Adrenal gland (tissue), 12 donors: Measurements from ENCODE around the gene STK24. TPM values are rescaled to one million over a fixed set of nuclear protein-coding genes. Genes with fewer than 3 reads are reported as not detected.
A peak's percentile ranks its signal among the peaks of the same experiment; 100 is the strongest.

Experiments
- DNase-seq, 7 donors: peaks; one replicate each; pipeline ENCODE4 v3.0.0-alpha.2; 2019 to 2020
- H3K27ac ChIP-seq, 5 donors: fragments of 200-600 bp; sonication (generic) in 4 of 5; 1 replicate in 3 of 5; 2 replicates in 2 of 5; pipeline versions ENCODE4 v1.5.1 to v1.8.0; 2016 to 2020; ENCODE audit warnings: mild to moderate bottlenecking in 1 of 5
- H3K27me3 ChIP-seq: fragments of 200-600 bp; 2 replicates; pipeline ENCODE4 v1.8.0; 2021
- H3K36me3 ChIP-seq, 2 donors: fragments of 200-600 bp; replicated peaks in 1 of 2; 1 replicate in 1 of 2; 2 replicates in 1 of 2; pipeline versions ENCODE4 v1.5.1 to v1.8.0; 2018 to 2022
- H3K4me1 ChIP-seq, 2 donors: fragments of 200-600 bp; replicated peaks in 1 of 2; 1 replicate in 1 of 2; 2 replicates in 1 of 2; pipeline versions ENCODE4 v1.5.1 to v1.8.0; 2018 to 2021
- H3K4me3 ChIP-seq, 4 donors: fragments of 200-600 bp; sonication (generic) in 3 of 4; one replicate each; pipeline ENCODE4 v1.5.1; 2016 to 2018
- H3K9me3 ChIP-seq, 3 donors: fragments of 200-600 bp; sonication (generic) in 1 of 3; replicated peaks in 1 of 3; 1 replicate in 2 of 3; 2 replicates in 1 of 3; pipeline versions ENCODE4 v1.5.1 to v1.8.0; 2016 to 2021
- CTCF ChIP-seq, 6 experiments: fragments of 450-650 bp in 4 of 6; fragments of 200-600 bp in 2 of 6; sonication (generic) in 1 of 6; IDR thresholded peaks; 1 replicate in 5 of 6; 2 replicates in 1 of 6; pipeline versions ENCODE4 v1.5.1 to v1.8.0; 2016 to 2021; ENCODE audit warnings: antibody characterized with exemption in 6 of 6, mild to moderate bottlenecking in 2 of 6, moderate library complexity in 1 of 6
- POLR2A ChIP-seq, 2 donors: fragments of 450-650 bp; IDR thresholded peaks; one replicate each; pipeline ENCODE4 v1.6.1; 2017; ENCODE audit warnings: antibody characterized with exemption in 2 of 2, mild to moderate bottlenecking in 2 of 2, moderate library complexity in 1 of 2
- WGBS, 4 donors: extraction: QIAGEN DNeasy Blood & Tissue Kit in 2 of 4; methylation state at CpG; one replicate each; pipeline versions ENCODE4 v1.1.5 to v1.1.7; 2013 to 2017; 5-methylcytosine and 5-hydroxymethylcytosine counted together
- intact Hi-C, 2 donors: fragments of 100-400 bp; cut with DNase I; formaldehyde crosslinking; loops; one replicate each; pipeline versions ENCODE4 v1.14.1 to v1.15.0; 2022 to 2023
- polyA plus RNA-seq, 3 donors: library from polyadenylated mRNA; stranded (reverse); fragments of 200-250 nt in 2 of 3; fragments of 350-450 nt in 1 of 3; fragmentation: Illumina TruSeq in 1 of 3; extraction: RNeasy Lipid Tissue Mini Kit (QIAGEN cat#74804) in 1 of 3; gene quantifications; one replicate each; pipeline ENCODE4 v1.2.3, GENCODE V29; 2013 to 2014
- total RNA-seq, 9 donors: library from RNA; depleted of rRNA in 4 of 9; stranded (reverse); fragments of >200 nt in 4 of 9; fragments of 120-200 nt in 1 of 9; fragmentation: NEBNext Ultra II Directional in 1 of 9; extraction: Animal tissue kit (Norgen Biotek cat#: 25700) in 1 of 9; gene quantifications; one replicate each; pipeline versions ENCODE4 v1.1.0 to v1.2.4, GENCODE V29; 2013 to 2023
- donor health status: healthy with polysubstance abuse.
- donor health status: Bipolar disorder and iron deficiency.
- donor health status: DM: yes; HTN: yes; CAD: no.
- donor health status: DM: no; HTN: no; CAD: no.
- donor health status: DM: no; HTN: no; CAD: no.
- donor health status: DM: yes; HTN: yes; CAD: no.

The STK24 gene
- total and polyA plus RNA-seq, 12 donors = 17.7 to 72.2 (median 56.0) TPM

GRCh38 chr13:98487016-98487415, 89.9 kb downstream of the STK24 start:
- no peak for DNase-seq
- Histone ChIP-seq H3K9me3 (no peaks in the 10 kb centered on the region), H3K4me3 (no peak overlapping the region), H3K27ac (no peak overlapping the region), H3K36me3 (no peaks in the 10 kb centered on the region), H3K27me3 (no peaks in the 10 kb centered on the region), H3K4me1 (peaks cover 30 to 42% of the 10 kb centered on the region in 2 donors)
- TF ChIP-seq POLR2A (IDR thresholded peaks at IDR 0.05) (no peak), CTCF (IDR thresholded peaks at IDR 0.05) (no peak)
- 82 to 89% (median 86%) methylated on average over 5 of the region's 5 CpGs for WGBS, 4 donors
- intact Hi-C loops = loop anchor here (10.0 kb wide), 2 partner anchors 78 to 88 kb away; partner anchors contain the start of gene STK24 (in 1 of the 2)

GRCh38 chr13:98486412-98486811, 90.5 kb downstream of the STK24 start:
- intact Hi-C loops = loop anchor here (10.0 kb wide), 2 partner anchors 78 to 88 kb away; partner anchors contain the start of gene STK24 (in 1 of the 2)
- H3K4me1 ChIP-seq = peaks cover 34 to 48% of the 10 kb centered on the region in 2 donors
- 92 to 98% (median 94%) methylated on average over 7 to 8 of the region's 8 CpGs for WGBS, 4 donors

GRCh38 chr13:98485561-98485960, 91.3 kb downstream of the STK24 start:
- TF ChIP-seq CTCF (IDR thresholded peaks at IDR 0.05) (no peak), POLR2A (IDR thresholded peaks at IDR 0.05) (no peak)
- intact Hi-C loops = loop anchor here (10.0 kb wide), 2 partner anchors 79 to 89 kb away; partner anchors contain the start of gene STK24 (in 1 of the 2)
- Histone ChIP-seq H3K27me3 (no peaks in the 10 kb centered on the region), H3K9me3 (no peaks in the 10 kb centered on the region), H3K27ac (peak overlapping the region in 4 of 5 donors; percentile 51 to 87 (median 75)), H3K4me1 (peaks cover 34 to 52% of the 10 kb centered on the region in 2 donors), H3K36me3 (no peaks in the 10 kb centered on the region), H3K4me3 (no peak overlapping the region)
- peak in 1 of 7 donors; percentile 47 for DNase-seq
- WGBS, 4 donors = 92 to 98% (median 95%) methylated on average over 8 to 11 of the region's 11 CpGs

More at GRCh38 chr13:98486412-98486811, 90.5 kb downstream of the STK24 start:
- TF ChIP-seq POLR2A (IDR thresholded peaks at IDR 0.05) = no peak
- no peak for TF ChIP-seq CTCF (IDR thresholded peaks at IDR 0.05)
- Histone ChIP-seq H3K27me3 (no peaks in the 10 kb centered on the region), H3K36me3 (no peaks in the 10 kb centered on the region), H3K9me3 (no peaks in the 10 kb centered on the region), H3K27ac (no peak overlapping the region), H3K4me3 (no peak overlapping the region)
- peak in 1 of 7 donors; percentile 20 for DNase-seq

GRCh38 chr13:98484289-98485219, 92.4 kb downstream of the STK24 start:
- no peaks in the 10 kb centered on the region for H3K9me3 ChIP-seq
- intact Hi-C loops = loop anchor here (10.0 kb wide), 2 partner anchors 80 to 90 kb away; partner anchors contain the start of gene STK24 (in 1 of the 2)
- peak overlapping the region; percentile 31 to 87 (median 71) for H3K27ac ChIP-seq
- peaks cover 34 to 56% of the 10 kb centered on the region in 2 donors for H3K4me1 ChIP-seq
- no peaks in the 10 kb centered on the region for H3K36me3 ChIP-seq
- no peak overlapping the region for H3K4me3 ChIP-seq
- H3K27me3 ChIP-seq = no peaks in the 10 kb centered on the region
- WGBS, 4 donors = 20 to 36% (median 29%) methylated on average over 18 to 21 of the region's 21 CpGs
- DNase-seq = peak; percentile 79 to 97 (median 94)
- TF ChIP-seq POLR2A (IDR thresholded peaks at IDR 0.05) = peak in 1 of 2 donors; percentile 60
- TF ChIP-seq CTCF (IDR thresholded peaks at IDR 0.05) = no peak
